OCI-LY3 (cell line): Measurements from ENCODE around the gene JCHAIN.

Experiments used
- CTCF ChIP-seq: fragments of 200-600, 300-600 bp; sonication (generic); IDR thresholded peaks from 2 replicates; pipeline ENCODE4 v1.5.1; 2014; ENCODE audit warnings: antibody characterized with exemption, low read length, low read depth
- EZH2phosphoT487 ChIP-seq: fragments of 200-600 bp; shearing (Covaris generic); IDR thresholded peaks from 2 replicates; pipeline ENCODE4 v1.6.1; 2018; ENCODE audit warnings: antibody characterized with exemption, mixed run types, low read depth

- no peak for TF ChIP-seq CTCF
- TF ChIP-seq EZH2phosphoT487, result no peak
Observed at GRCh38 chr4:70606459-70606858, 59.8 kb downstream of the JCHAIN start.
